K562 treated with DMSO at 1 percent for 24 hours (cell line): ENCODE data around the gene C17orf75. TPM values are rescaled to one million over a fixed set of nuclear protein-coding genes. Genes with fewer than 3 reads are reported as not detected.

Source experiments
- total RNA-seq: library from RNA; unstranded; fragments of 300-600 nt; gene quantifications from 2 replicates; pipeline ENCODE4 v1.2.3, GENCODE V29; 2022; ENCODE audit warnings: low read depth; ENCODE audit not compliant: insufficient read depth

C17orf75 gene, protein sequence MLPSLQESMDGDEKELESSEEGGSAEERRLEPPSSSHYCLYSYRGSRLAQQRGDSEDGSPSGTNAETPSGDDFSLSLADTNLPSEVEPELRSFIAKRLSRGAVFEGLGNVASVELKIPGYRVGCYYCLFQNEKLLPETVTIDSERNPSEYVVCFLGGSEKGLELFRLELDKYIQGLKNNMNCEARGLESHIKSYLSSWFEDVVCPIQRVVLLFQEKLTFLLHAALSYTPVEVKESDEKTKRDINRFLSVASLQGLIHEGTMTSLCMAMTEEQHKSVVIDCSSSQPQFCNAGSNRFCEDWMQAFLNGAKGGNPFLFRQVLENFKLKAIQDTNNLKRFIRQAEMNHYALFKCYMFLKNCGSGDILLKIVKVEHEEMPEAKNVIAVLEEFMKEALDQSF
- total RNA-seq, result 19.6 and 23.6 TPM in 2 replicates

DNA sequence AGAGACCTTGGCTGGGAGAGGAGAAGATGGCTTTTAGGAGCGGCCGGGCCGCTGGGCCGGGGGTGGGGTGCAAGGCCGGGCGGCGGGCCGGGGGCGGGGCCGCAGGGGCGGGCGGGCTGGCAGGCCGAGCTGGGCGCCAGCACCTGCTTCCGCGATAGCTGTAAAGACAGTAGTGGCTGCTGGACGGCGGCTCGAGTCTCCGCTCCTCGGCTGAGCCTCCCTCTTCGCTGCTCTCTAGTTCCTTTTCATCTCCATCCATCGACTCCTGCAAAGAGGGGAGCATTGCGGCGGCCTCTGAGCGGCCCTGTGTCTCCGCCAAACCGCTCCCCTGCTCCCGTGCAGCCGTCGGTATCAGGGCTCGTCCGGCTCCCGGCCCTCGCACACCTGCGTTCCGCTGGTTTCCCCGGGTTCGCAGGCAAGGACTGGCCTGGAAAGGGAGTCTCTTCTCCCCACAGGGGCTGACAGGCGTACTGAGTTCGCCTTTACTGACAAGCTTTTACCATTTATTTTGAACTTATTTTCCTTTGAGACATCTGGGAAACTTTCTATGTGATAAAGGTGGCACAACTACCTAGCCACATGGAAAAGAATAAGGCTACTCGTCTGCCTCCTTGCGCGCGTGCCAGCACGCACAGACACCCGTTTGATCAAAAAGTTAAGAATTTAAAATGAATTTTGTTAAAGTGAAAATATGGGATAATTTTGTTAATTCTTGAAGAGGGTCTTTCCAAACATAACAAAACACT is at the start of gene C17orf75:
C17orf75 (minus strand) TSS at position 317 of the 746 bp plus-strand sequence; CDS start at position 283, 34 bp downstream.

DNA sequence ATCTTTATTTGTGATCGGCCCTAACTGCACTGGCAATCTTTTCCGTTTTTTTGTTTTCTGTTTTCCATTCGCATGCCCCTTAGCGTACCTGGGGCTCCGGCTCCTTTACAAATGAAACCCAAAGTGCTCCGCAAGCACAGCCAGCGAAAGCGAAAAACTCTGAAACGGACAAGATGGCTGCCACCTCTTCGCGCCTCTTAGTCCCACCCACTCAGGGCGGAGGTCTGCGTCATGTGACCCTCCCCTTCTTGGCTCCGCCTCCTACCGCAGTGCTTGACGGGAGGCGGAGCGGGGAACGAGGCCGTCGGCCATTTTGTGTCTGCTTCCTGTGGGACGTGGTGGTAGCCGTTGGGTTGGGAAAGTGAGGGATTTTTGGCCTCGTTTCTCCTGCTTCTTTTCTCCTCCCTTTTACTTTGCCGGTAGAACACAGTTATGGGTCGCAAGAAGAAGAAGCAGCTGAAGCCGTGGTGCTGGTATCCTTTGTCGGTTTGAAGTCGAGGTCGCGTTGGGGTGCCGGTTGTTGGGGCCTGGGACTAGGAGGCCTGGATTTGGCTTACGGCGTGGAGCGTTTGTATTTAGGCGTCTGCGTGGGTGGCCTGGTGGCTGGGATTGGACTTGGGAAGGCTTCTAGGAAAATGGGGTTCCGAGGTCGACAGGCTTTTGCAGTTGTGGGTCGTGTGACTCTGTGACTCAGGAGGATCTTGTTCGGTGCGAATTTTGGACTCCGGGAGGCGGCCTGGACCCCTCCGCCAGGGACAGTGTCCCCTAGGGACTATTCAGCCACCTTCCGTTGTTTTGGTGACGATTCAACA is 8.1 kb upstream of the C17orf75 start, which contains the start of gene ZNF207:
ZNF207 (plus strand) TSS at position 304 of the 812 bp plus-strand sequence; CDS start at position 433, 129 bp downstream.

Other genes starting within 250 kb of the C17orf75 start
- gene RHOT1, start 199.7 kb downstream of the C17orf75 start, total RNA-seq, result 18.9 and 21.3 TPM in 2 replicates
- 0.25 TPM in 1 of 2 replicates, not detected in the other for gene RHBDL3, start 76.3 kb downstream of the C17orf75 start, total RNA-seq
- gene ZNF207, start 8.0 kb upstream of the C17orf75 start, total RNA-seq, result 138 and 148 TPM in 2 replicates
- gene PSMD11, start 102.3 kb upstream of the C17orf75 start, total RNA-seq, result 53.0 and 61.4 TPM in 2 replicates
- 1.9 and 2.2 TPM in 2 replicates for gene CDK5R1, start 144.8 kb upstream of the C17orf75 start, total RNA-seq